LNCaP clone FGC (cell line): ENCODE results near the gene MAP3K7CL.

Experiments
- DNase-seq: peaks from one replicate; pipeline ENCODE4 v3.0.0-alpha.2; 2011; ENCODE audit warnings: low read depth
- H3K4me3 ChIP-seq: 2 replicates; pipeline ENCODE4 v1.5.1; 2011; ENCODE audit warnings: mild to moderate bottlenecking, low read depth, low read length, control low read depth
- TF ChIP-seq, protein P1 (sequence below): IDR thresholded peaks from 2 replicates; pipeline ENCODE4 v1.5.1; 2012; ENCODE audit warnings: mild to moderate bottlenecking; ENCODE audit not compliant: control insufficient read depth, insufficient read depth; ENCODE audit errors: extremely low read depth

Gene MAP3K7CL

DNA sequence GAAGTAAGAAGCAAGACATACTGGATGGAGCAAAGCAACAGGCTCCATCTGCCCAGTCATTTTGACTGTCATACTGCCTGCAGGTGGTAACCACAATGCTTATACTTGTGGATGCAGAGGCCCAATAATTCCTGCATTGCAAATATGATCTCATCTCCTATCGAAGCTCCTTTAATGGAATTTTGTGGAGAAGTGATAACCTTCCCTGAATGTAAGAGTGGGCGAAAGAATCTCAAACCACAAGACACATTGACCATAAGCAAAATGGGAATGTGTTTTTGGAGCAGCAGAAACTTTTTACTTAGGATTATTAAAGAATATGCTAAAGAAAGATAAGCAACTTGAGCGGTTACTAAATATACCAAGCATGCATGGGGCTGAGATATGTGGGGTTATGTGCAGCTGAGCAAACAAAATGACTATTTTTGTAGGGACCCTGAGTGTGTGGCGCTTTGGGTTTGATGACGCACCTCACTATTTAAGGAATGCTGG lies 90.9 kb downstream of the MAP3K7CL start:
- TF ChIP-seq, protein P1, sequence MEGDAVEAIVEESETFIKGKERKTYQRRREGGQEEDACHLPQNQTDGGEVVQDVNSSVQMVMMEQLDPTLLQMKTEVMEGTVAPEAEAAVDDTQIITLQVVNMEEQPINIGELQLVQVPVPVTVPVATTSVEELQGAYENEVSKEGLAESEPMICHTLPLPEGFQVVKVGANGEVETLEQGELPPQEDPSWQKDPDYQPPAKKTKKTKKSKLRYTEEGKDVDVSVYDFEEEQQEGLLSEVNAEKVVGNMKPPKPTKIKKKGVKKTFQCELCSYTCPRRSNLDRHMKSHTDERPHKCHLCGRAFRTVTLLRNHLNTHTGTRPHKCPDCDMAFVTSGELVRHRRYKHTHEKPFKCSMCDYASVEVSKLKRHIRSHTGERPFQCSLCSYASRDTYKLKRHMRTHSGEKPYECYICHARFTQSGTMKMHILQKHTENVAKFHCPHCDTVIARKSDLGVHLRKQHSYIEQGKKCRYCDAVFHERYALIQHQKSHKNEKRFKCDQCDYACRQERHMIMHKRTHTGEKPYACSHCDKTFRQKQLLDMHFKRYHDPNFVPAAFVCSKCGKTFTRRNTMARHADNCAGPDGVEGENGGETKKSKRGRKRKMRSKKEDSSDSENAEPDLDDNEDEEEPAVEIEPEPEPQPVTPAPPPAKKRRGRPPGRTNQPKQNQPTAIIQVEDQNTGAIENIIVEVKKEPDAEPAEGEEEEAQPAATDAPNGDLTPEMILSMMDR: no peak
- no peak for DNase-seq
- H3K4me3 ChIP-seq: no peak overlapping the region

DNA sequence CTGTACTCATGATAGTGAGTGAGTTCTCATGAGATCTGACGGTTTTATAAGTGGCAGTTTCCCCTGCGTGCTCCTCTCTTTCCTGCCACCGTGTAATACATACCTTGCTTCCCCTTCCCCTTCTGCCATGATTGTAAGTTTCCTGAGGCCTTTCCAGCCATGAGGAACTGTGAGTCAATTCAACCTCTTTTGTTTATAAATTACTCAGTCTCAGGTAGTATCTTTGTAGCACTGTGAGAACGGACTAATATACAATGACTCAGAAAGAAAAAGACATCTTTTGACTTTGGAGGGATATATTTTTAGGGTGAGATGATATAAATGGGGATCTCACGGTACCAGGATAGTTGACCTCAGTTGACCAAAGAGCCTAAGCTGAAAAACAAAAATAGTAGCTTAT lies 93.6 kb downstream of the MAP3K7CL start:
- TF ChIP-seq, protein P1: no peak
- H3K4me3 ChIP-seq: no peak overlapping the region
- no peak for DNase-seq
